NCI-H2029 treated with DMSO at 0.1 percent for 48 hours (cell line): ENCODE measurements around the gene PTPRN2.
"Not testable (repeated sequence)": the region's sequence is repeated elsewhere in the genome, so short reads cannot be mapped to it uniquely, and the experiment has no call there.

Experiments used
- DNase-seq: peaks from one replicate; lab custom pipeline; 2025; lab: John Stamatoyannopoulos, UW

Gene PTPRN2

GRCh38 chr7:158366346-158366745 is 221.3 kb downstream of the PTPRN2 start:
- DNase-seq, result no peak

GRCh38 chr7:158365267-158365666 is 222.4 kb downstream of the PTPRN2 start:
- DNase-seq, result no peak

- DNase-seq, result no peak
Measured at GRCh38 chr7:158364451-158364850, 223.2 kb downstream of the PTPRN2 start.

GRCh38 chr7:158362912-158363905 is 224.4 kb downstream of the PTPRN2 start:
- DNase-seq, result no peak

- no peak for DNase-seq
Measured at GRCh38 chr7:158362001-158362400, 225.6 kb downstream of the PTPRN2 start.

GRCh38 chr7:158361326-158361946 is 226.2 kb downstream of the PTPRN2 start:
- no peak for DNase-seq

GRCh38 chr7:158358926-158359645 is 228.5 kb downstream of the PTPRN2 start:
- DNase-seq, result no peak

- DNase-seq, result no peak
Measured at GRCh38 chr7:158357898-158358821, 229.5 kb downstream of the PTPRN2 start.

- no peak for DNase-seq
Measured at GRCh38 chr7:158357106-158357897, 230.3 kb downstream of the PTPRN2 start.

- no peak for DNase-seq
Measured at GRCh38 chr7:158356454-158356853, 231.2 kb downstream of the PTPRN2 start.

- no peak for DNase-seq
Measured at GRCh38 chr7:158355456-158356065, 232.1 kb downstream of the PTPRN2 start.

GRCh38 chr7:158354861-158355260 is 232.8 kb downstream of the PTPRN2 start:
- no peak for DNase-seq

- no peak for DNase-seq
Measured at GRCh38 chr7:158353606-158354570, 233.7 kb downstream of the PTPRN2 start.

GRCh38 chr7:158351899-158352729 is 235.5 kb downstream of the PTPRN2 start:
- not testable (repeated sequence) for DNase-seq

GRCh38 chr7:158351481-158351880 is 236.1 kb downstream of the PTPRN2 start:
- no peak for DNase-seq

GRCh38 chr7:158351051-158351450 is 236.6 kb downstream of the PTPRN2 start:
- no peak for DNase-seq

- no peak for DNase-seq
Measured at GRCh38 chr7:158350166-158350900, 237.3 kb downstream of the PTPRN2 start.
